Measurements from ENCODE around the gene PKP2.
"Not testable (repeated sequence)": the region's sequence is repeated elsewhere in the genome, so short reads cannot be mapped to it uniquely, and the experiment has no call there.

Gene PKP2

GRCh38 chr12:32895688-32896431 lies 717 bp downstream of the PKP2 start:
- DNase-seq, result no peak

- no peak for DNase-seq
Observed at GRCh38 chr12:32894566-32894965, 2.0 kb downstream of the PKP2 start.

GRCh38 chr12:32893458-32893857 lies 3.1 kb downstream of the PKP2 start:
- no peak for DNase-seq

- no peak for DNase-seq
Observed at GRCh38 chr12:32893043-32893442, 3.5 kb downstream of the PKP2 start.

GRCh38 chr12:32892369-32892768 lies 4.2 kb downstream of the PKP2 start:
- DNase-seq, result not testable (repeated sequence)

GRCh38 chr12:32891956-32892355 lies 4.6 kb downstream of the PKP2 start:
- DNase-seq, result no peak

- no peak for DNase-seq
Observed at GRCh38 chr12:32891526-32891925, 5.1 kb downstream of the PKP2 start.

GRCh38 chr12:32889011-32889760 lies 7.4 kb downstream of the PKP2 start:
- no peak for DNase-seq

GRCh38 chr12:32887058-32887457 lies 9.5 kb downstream of the PKP2 start:
- no peak for DNase-seq

- no peak for DNase-seq
Observed at GRCh38 chr12:32885831-32886230, 10.7 kb downstream of the PKP2 start.

- no peak for DNase-seq
Observed at GRCh38 chr12:32884962-32885361, 11.6 kb downstream of the PKP2 start.

GRCh38 chr12:32881702-32882101 lies 14.9 kb downstream of the PKP2 start:
- DNase-seq, result no peak

- DNase-seq, result no peak
Observed at GRCh38 chr12:32881107-32881506, 15.5 kb downstream of the PKP2 start.

GRCh38 chr12:32879066-32879465 lies 17.5 kb downstream of the PKP2 start:
- not testable (repeated sequence) for DNase-seq

- no peak for DNase-seq
Observed at GRCh38 chr12:32877601-32878459, 18.7 kb downstream of the PKP2 start.

GRCh38 chr12:32876004-32876403 lies 20.6 kb downstream of the PKP2 start:
- no peak for DNase-seq

- no peak for DNase-seq
Observed at GRCh38 chr12:32874975-32875374, 21.6 kb downstream of the PKP2 start.

- DNase-seq, result no peak
Observed at GRCh38 chr12:32874078-32874477, 22.5 kb downstream of the PKP2 start.

GRCh38 chr12:32872416-32872815 lies 24.2 kb downstream of the PKP2 start:
- DNase-seq, result not testable (repeated sequence)

GRCh38 chr12:32870716-32871115 lies 25.9 kb downstream of the PKP2 start:
- DNase-seq, result no peak

- no peak for DNase-seq
Observed at GRCh38 chr12:32868885-32869284, 27.7 kb downstream of the PKP2 start.

GRCh38 chr12:32864731-32865130 lies 31.8 kb downstream of the PKP2 start:
- no peak for DNase-seq

- DNase-seq, result no peak
Observed at GRCh38 chr12:32863128-32863527, 33.4 kb downstream of the PKP2 start.
